Astrocyte (in vitro differentiated cells and primary cell): Measurements from ENCODE around the gene SRCAP. TPM values are rescaled to one million over a fixed set of nuclear protein-coding genes. Genes with fewer than 3 reads are reported as not detected.
A peak's percentile ranks its signal among the peaks of the same experiment; 100 is the strongest.

Source experiments
- DNase-seq: peaks from one replicate; pipeline ENCODE4 v3.0.0-alpha.2; 2010; ENCODE audit warnings: low read depth
- FAIRE-seq: peaks from 2 replicates; lab custom pipeline; 2011; peaks lifted over from hg19 to GRCh38; lab: Jason Lieb, UNC
- H2AFZ ChIP-seq: 2 replicates; pipeline ENCODE4 v1.6.0; 2012; ENCODE audit warnings: low read depth, low read length, inconsistent platforms
- H3K27ac ChIP-seq: 2 replicates; pipeline ENCODE4 v1.5.1; 2011; ENCODE audit warnings: low read depth, low read length, inconsistent platforms
- H3K27me3 ChIP-seq: 2 replicates; pipeline ENCODE4 v1.6.0; 2011; ENCODE audit warnings: low read length, inconsistent platforms; ENCODE audit not compliant: insufficient read depth
- H3K36me3 ChIP-seq: 2 replicates; pipeline ENCODE4 v1.5.1; 2011; ENCODE audit warnings: low read length, inconsistent platforms; ENCODE audit not compliant: insufficient read depth
- H3K4me1 ChIP-seq: 2 replicates; pipeline ENCODE4 v1.5.1; 2011; ENCODE audit warnings: low read length, inconsistent platforms; ENCODE audit not compliant: insufficient read depth
- H3K4me2 ChIP-seq: 2 replicates; pipeline ENCODE4 v1.6.0; 2012; ENCODE audit warnings: low read length, inconsistent platforms
- H3K4me3 ChIP-seq: 2 replicates; pipeline ENCODE4 v1.5.1; 2011; ENCODE audit warnings: low read depth, mild to moderate bottlenecking, low read length, inconsistent platforms; ENCODE audit not compliant: insufficient read depth
- H3K79me2 ChIP-seq: 2 replicates; pipeline ENCODE4 v1.6.0; 2012; ENCODE audit warnings: mild to moderate bottlenecking, low read length, inconsistent platforms; ENCODE audit not compliant: insufficient read depth
- H3K9ac ChIP-seq: 2 replicates; pipeline ENCODE4 v1.6.0; 2012; ENCODE audit warnings: mild to moderate bottlenecking, low read length, inconsistent platforms
- H3K9me3 ChIP-seq: 2 replicates; pipeline ENCODE4 v1.5.1; 2012; ENCODE audit warnings: low read depth, mild to moderate bottlenecking, low read length, inconsistent platforms; ENCODE audit not compliant: insufficient read depth
- H4K20me1 ChIP-seq: 2 replicates; pipeline ENCODE4 v1.6.0; 2012; ENCODE audit warnings: low read length, inconsistent platforms; ENCODE audit not compliant: insufficient read depth
- H3K27ac Mint-ChIP-seq: one replicate; pipeline ENCODE4 v1.8.0; 2021; ENCODE audit warnings: mild to moderate bottlenecking, mixed read lengths; ENCODE audit not compliant: unreplicated experiment
- H3K27me3 Mint-ChIP-seq: one replicate; pipeline ENCODE4 v1.8.0; 2021; ENCODE audit warnings: low read depth, mixed read lengths; ENCODE audit not compliant: unreplicated experiment
- H3K36me3 Mint-ChIP-seq: one replicate; pipeline ENCODE4 v1.8.0; 2021; ENCODE audit warnings: low read depth, mixed read lengths; ENCODE audit not compliant: unreplicated experiment
- H3K4me1 Mint-ChIP-seq: one replicate; pipeline ENCODE4 v1.8.0; 2021; ENCODE audit warnings: low read depth, mixed read lengths; ENCODE audit not compliant: unreplicated experiment
- H3K4me3 Mint-ChIP-seq: one replicate; pipeline ENCODE4 v1.8.0; 2021; ENCODE audit warnings: mild to moderate bottlenecking, moderate library complexity, mixed read lengths; ENCODE audit not compliant: unreplicated experiment
- H3K9me3 Mint-ChIP-seq: one replicate; pipeline ENCODE4 v1.8.0; 2021; ENCODE audit warnings: mild to moderate bottlenecking, mixed read lengths; ENCODE audit not compliant: unreplicated experiment
- CTCF ChIP-seq: IDR thresholded peaks from 2 replicates; pipeline ENCODE4 v1.5.1; 2011; ENCODE audit warnings: low read depth, mild to moderate bottlenecking, inconsistent platforms, low read length, moderate library complexity; ENCODE audit not compliant: insufficient read depth
- EZH2 ChIP-seq: IDR thresholded peaks from 2 replicates; pipeline ENCODE4 v1.6.1; 2012; ENCODE audit warnings: mild to moderate bottlenecking, low read length, inconsistent platforms; ENCODE audit not compliant: insufficient read depth
- total RNA-seq: library from RNA; stranded (reverse); gene quantifications from 2 replicates; pipeline ENCODE4 v1.2.1, GENCODE V29; 2021

SRCAP gene
- total RNA-seq, 1 donor from 2014 or later, result 50.4 TPM

DNA sequence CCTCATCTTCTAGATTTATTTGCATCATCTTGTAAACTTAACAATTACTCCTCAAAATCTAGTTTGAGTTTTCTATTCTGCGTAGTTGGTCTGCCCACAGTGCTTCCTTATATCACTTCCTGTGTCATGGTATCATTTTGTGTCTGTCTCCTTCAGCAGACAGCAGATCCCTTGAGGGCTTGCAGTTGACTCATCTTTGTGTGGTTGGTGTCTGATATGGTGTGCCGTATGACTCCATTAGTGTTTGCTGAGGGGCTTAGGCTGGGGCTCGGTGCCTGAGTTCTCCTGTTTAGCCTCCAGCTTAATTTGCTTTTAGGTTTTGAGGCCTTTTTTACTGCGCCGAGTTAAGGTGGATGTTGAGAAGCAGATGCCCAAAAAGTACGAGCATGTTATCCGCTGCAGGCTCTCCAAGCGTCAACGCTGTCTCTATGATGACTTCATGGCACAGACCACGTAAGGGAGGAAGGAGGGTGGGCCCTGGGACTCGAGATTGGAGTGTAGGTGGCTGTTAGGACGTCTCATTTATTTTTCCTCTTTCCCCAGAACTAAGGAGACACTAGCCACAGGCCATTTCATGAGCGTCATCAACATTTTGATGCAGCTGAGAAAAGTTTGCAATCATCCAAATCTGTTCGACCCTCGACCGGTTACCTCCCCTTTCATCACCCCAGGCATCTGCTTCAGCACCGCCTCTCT lies 16.9 kb downstream of the SRCAP start:
- FAIRE-seq (no peak), DNase-seq (peak; percentile 18)
- Mint-ChIP-seq H3K27me3 (no peaks in the 10 kb centered on the region), H3K9me3 (no peaks in the 10 kb centered on the region), H3K27ac (peak overlapping the region; percentile 68), H3K4me1 (peaks cover 17% of the 10 kb centered on the region), H3K4me3 (peak overlapping the region; percentile 52), H3K36me3 (peaks cover 55% of the 10 kb centered on the region)
- Histone ChIP-seq H3K27me3 (no peaks in the 10 kb centered on the region), H3K27ac (peak overlapping the region; percentile 40), H3K79me2 (peaks cover 49% of the 10 kb centered on the region), H3K4me3 (no peak overlapping the region), H3K36me3 (peaks cover 72% of the 10 kb centered on the region), H3K9me3 (no peaks in the 10 kb centered on the region), H2AFZ (no peak overlapping the region), H3K4me2 (peak overlapping the region; percentile 7), H3K4me1 (peaks cover 12% of the 10 kb centered on the region), H4K20me1 (peaks cover 66% of the 10 kb centered on the region), H3K9ac (no peak overlapping the region)
- no peak for TF ChIP-seq CTCF

GRCh38 chr16:30720086-30720485 lies 21.1 kb downstream of the SRCAP start:
- H3K27me3 Mint-ChIP-seq, result no peaks in the 10 kb centered on the region
- no peaks in the 10 kb centered on the region for H3K9me3 ChIP-seq
- peaks cover 10% of the 10 kb centered on the region for H3K4me1 Mint-ChIP-seq
- H4K20me1 ChIP-seq, result peaks cover 89% of the 10 kb centered on the region
- no peak overlapping the region for H3K4me3 Mint-ChIP-seq
- peaks cover 51% of the 10 kb centered on the region for H3K36me3 Mint-ChIP-seq
- no peak overlapping the region for H3K27ac Mint-ChIP-seq
- H3K36me3 ChIP-seq, result peaks cover 74% of the 10 kb centered on the region
- H3K79me2 ChIP-seq, result peaks cover 67% of the 10 kb centered on the region
- H2AFZ ChIP-seq, result no peak overlapping the region
- no peaks in the 10 kb centered on the region for H3K27me3 ChIP-seq
- FAIRE-seq (no peak), DNase-seq (no peak)
- H3K27ac ChIP-seq, result no peak overlapping the region
- H3K4me2 ChIP-seq, result no peak overlapping the region
- no peak overlapping the region for H3K9ac ChIP-seq
- no peak overlapping the region for H3K4me3 ChIP-seq
- H3K9me3 Mint-ChIP-seq, result no peaks in the 10 kb centered on the region
- peaks cover 5% of the 10 kb centered on the region for H3K4me1 ChIP-seq
- no peak for TF ChIP-seq EZH2
- no peak for TF ChIP-seq CTCF

DNA sequence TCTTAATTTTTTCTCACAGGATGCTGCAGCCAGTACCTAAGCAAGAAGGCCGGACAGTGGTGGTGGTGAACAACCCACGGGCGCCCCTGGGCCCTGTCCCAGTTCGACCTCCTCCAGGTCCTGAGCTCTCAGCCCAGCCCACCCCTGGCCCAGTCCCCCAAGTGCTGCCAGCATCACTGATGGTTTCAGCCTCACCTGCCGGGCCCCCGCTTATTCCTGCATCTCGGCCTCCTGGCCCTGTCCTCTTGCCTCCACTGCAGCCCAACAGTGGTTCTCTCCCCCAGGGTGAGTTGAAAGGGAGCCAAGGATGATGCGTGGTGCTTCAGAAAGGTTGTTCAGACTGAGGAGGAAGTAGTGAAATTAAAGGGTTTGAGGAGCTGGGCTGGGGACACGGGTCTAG lies 21.7 kb downstream of the SRCAP start:
- TF ChIP-seq EZH2 (no peak), CTCF (no peak)
- Histone ChIP-seq H3K79me2 (peaks cover 72% of the 10 kb centered on the region), H3K27me3 (no peaks in the 10 kb centered on the region), H3K4me3 (no peak overlapping the region), H3K9me3 (no peaks in the 10 kb centered on the region), H4K20me1 (peaks cover 90% of the 10 kb centered on the region), H3K27ac (no peak overlapping the region), H3K36me3 (peaks cover 73% of the 10 kb centered on the region), H3K4me2 (no peak overlapping the region), H3K4me1 (peaks cover 2% of the 10 kb centered on the region), H3K9ac (no peak overlapping the region), H2AFZ (no peak overlapping the region)
- DNase-seq, result no peak
- Mint-ChIP-seq H3K4me1 (peaks cover 7% of the 10 kb centered on the region), H3K4me3 (no peak overlapping the region), H3K9me3 (no peaks in the 10 kb centered on the region), H3K36me3 (peaks cover 51% of the 10 kb centered on the region), H3K27ac (no peak overlapping the region), H3K27me3 (no peaks in the 10 kb centered on the region)
- FAIRE-seq, result no peak
